GM19467 (cell line): ENCODE measurements around the gene KRTAP10-4.
"Not testable (repeated sequence)": the region's sequence is repeated elsewhere in the genome, so short reads cannot be mapped to it uniquely, and the experiment has no call there.

Source experiments
- ATAC-seq: cut with Tn5 transposase; IDR thresholded peaks from one replicate; pipeline ENCODE4 v1.9.1; 2021; ENCODE audit warnings: mild to moderate bottlenecking, moderate library complexity; ENCODE audit not compliant: unreplicated experiment

The KRTAP10-4 gene

DNA sequence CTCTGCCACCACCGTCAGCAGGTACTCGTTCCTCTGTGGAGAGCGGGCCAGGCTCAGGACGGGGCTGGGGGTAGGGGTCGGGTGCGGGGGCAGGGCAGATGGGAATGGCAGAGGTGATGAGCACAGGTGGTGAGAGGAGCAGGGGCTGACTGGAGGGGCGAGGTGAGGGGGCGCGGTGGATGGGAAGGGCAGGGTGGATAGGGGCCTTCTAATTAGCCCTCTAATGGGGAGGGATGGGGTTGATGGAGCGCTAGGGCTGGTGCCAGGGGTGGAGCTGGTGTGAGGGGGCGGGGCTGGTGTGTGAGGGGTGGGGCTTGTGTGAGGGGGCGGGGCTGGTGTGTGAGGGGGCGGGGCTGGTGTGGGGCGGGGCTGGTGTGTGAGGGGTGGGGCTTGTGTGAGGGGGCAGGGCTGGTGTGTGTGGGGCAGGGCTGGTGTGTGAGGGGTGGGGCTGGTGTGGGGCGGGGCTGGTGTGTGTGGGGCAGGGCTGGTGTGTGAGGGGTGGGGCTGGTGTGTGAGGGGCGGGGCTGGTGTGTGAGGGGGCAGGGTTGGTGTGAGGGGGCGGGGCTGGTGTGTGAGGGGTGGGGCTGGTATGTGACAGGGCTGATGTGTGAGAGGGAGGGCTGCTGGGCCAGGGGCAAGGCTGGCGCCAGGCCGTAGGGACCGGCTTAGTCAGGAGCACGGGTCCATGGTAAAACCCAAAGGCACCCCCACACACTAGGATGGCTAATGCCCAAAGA lies 39.5 kb upstream of the KRTAP10-4 start:
- no peak for ATAC-seq

DNA sequence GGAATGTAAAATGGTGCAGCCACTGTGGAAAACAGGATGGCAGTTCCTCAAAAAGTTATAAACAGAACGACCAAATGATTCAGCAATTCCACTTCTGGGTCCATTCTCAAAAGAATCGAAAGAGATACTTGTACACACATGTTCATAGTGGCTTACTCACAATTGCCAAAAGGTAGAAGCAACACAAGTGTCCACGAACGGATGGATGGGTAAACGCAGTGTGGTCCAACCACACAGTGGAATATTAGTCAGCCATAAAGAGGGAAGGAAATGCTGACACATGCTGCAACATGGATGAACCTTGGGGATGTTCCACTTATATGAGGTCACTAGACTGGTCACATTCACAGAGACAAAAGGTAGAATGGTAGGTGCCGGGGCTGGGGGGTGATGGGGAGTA lies 38.8 kb upstream of the KRTAP10-4 start:
- ATAC-seq = no peak

DNA sequence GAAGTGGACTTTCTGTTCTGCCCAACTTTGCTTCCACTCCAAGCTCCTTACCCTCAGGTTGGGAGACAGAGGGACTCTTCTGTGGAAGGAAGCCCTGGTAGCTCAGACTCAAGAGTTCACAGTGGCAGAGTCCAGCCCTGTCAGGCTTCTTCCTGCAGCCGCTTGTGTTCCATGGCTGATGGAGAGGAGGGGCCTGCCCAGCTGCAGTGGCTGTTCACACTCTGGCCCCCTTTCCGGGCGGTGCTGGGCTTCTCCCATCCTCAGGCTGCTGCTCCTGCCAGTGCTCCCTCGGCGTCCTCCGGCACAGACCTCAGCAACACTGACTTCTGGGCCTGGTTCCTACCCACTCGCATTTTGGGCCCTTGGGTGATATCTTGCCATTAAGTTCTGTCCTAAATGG lies 37.6 kb upstream of the KRTAP10-4 start:
- no peak for ATAC-seq

DNA sequence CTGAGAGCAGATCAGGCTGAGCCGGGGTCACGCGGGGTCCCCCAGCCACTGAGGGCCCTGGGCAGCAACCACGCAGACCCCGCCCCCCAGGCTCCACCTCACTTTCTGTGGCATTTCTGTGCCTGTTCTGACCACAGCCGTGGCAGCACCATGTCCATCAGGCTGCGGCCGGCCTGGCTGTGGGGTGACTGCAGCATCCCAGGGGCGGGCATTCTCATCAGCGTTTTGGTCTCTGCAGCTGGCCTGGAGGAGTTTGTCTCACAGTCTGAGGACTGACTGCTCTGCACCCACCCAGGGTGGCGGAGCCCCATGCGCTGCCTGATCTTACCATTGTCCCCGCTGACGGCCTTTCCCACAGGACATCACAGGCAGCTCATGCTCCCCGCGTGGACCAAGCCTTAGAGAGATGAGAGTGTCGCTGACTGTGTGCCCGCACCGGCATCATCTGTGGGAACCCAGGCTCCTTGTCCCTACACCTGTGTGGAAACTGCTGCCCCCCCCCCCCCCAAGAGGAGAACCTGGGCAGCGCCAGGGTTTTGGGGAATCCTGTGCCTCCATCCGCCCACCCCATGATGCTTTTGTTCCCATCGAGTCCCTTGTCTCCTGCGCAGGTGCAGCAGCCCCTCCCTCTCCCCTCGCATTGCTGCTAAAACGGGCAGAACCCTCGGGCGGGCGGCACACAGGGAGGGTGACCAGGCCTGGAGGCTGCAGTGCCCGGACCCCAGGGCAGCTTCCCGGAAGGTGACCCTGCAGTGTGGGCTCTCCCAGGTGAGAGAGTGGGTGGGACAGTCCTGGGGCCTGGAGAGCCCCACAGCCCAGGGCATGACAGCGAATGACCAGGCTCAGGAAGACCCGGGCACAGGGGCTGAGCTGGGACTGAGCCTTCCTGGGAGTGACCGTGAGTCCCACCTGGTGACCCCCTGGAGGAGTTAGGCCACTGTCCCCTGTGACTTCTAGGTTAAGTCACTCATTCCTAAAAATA lies 35.3 kb upstream of the KRTAP10-4 start:
- no peak for ATAC-seq

DNA sequence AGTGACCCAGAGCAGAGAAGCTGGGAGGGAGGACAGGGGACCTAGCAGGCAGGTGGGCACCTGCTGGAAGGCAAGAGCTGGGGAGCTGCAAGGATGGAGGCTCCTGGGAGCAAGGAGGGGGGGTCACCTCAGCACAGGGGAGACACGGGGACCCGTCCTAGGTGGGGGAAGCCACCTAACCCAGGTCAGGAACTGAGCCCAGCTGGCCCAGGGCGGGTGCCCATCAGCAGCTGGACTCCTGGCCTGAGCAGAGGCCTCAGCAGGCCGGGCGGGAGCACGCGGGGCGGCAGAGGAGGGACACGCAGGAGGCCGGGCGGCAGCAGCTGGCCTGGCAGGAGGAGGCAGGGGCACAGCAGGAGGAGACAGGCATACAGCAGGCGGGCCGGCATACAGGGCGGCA lies 34.5 kb upstream of the KRTAP10-4 start:
- ATAC-seq = no peak

DNA sequence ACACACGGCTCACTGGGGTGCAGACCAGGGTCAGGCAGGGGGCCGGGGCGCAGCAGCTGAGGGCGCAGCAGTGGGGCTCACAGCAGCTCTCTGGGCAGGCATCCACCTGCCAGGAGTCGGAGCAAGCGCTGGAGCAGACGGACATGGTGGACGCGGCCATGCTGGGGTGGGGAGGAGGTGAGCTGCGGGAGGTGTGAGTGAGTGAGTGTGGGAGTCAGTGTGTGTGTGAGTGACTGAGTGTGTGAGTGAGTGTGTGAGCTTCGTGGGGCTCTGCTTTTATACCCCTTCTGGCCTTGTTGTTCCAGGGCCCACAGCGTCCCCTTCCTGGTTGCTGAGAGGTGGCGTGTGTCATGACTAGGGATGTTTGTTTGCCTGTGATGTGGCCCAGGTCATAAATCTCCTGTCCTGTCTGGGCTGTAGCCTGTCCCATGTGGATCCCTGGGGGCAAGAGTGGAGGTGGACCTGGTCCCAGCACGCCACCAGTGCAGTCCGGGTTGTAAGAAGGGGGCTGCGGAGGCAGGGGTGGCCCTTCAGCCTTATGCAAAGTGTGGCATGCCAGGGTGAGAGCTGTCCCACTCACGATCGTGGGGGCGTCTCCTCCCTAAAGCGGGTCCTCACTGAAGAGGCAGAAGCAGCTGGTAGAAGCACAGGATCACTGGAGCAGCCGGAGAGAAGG lies 33.4 kb upstream of the KRTAP10-4 start, which contains the start of gene KRTAP10-1:
TSS of gene KRTAP10-1 (minus strand) at position 205 of the 676 bp plus-strand sequence. CDS start at position 160, 45 bp downstream.
- ATAC-seq = no peak

DNA sequence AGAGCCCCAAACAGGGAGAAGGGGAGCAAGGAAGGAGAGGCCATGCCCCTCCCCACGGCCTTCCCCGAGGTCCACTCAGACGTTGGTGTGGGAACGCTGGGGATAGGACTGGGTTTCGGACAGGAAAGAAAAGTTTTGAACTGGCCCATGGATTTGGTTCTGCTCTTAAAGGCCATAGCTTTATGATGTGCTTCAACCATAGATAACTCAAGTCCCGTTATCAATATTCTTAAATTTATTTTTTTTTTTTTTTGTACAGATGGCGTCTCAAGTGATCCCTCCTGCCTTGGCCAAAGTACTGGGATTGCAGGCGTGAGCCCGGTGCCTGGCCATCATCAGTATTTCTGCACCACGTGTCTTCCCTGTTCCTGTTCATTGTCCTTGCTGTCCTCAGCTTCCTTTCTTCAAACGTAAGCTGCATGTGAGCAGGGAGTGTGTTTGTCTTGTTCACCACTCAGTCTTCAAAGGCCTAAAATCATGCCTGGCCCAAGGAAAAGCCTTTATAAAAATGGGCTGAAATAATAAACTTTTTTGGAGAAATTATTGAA lies 32.7 kb upstream of the KRTAP10-4 start:
- no peak for ATAC-seq

DNA sequence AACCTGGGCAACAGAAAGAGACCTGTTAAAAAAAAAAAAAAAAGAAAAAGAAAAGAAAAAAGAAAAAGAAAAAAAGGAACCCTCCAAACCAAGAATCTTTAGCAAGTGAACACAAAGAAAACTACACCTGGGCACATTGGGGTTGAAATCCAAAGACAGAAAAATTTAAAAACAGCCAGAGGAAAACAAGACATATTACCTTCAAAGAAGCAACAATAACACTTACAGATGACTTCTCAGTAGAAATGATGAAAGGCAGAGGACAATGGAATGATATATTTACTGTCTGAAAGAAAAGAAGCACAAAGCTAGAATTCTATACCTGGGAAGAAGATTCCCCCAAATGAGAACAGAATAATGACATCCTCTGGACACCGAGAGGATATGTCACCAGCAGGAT lies 30.8 kb upstream of the KRTAP10-4 start:
- ATAC-seq = no peak

DNA sequence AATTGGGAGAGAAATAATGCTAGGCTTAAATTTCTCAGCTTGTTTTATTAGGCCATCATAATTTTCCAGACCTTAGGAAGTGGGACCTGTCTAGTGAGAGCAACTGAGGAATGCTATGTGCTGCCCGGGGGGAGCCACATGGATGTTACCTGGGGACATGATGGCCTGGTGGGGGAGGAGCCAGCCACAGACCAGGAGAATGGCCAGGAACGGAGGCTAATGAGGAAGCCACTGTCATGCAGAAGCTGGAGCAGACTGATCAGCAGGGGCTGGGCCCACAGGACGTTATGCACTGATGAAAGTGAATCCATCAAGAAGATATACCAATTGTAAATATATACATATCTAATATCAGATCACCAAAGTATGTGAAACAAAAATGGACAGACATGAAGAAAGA lies 29.0 kb upstream of the KRTAP10-4 start:
- ATAC-seq = no peak

DNA sequence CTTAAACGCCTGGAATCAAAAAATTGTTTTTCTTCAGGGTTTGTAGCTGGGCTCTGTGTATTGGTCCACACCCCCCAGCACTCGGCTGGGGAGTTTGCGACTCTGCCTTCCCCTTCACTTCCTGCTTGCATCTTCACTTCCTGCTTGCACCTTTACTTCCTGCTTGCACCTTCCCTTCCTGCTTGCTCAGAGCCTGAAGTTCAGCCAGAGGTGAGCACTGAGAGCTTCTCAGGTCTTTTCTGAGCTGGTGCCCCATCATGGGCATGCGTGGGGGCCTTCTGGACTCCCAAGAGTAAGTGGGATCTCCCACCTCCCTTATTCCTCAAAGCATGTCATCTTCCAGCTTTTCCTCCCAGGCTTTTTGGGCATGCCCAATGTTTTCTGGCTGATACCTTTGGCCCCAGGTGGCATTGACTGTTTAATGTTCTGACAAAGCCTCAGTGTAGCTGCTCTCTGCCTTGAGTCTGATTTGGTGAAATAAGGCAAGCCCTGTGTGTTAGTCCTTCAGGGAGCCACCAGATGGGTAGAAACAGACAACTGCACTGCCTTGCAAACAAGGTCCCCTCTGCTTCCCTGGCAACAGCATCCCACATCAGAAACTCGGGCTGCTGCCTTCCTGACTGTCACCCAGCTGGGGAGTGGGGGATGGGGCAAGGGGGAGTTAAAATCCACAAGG lies 25.7 kb upstream of the KRTAP10-4 start:
- no peak for ATAC-seq

DNA sequence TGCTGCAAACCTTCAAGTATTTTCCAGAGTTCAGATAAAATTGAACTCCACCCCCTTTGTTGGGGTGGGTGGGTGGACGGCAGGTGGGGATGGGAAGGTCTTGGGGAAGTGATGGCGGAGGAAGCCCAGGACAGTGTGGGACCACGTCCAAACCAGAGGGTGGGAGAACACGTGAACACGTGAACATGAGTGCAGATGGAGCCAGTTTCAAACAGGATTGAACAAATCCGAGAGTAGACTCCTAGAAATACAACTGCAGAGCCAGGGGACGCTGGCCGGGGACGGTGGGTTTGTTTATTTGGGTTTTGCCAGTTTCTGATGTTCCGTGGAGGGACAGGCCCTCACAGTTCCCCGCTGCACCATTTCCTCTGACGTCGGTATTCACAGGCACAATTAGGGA lies 25.1 kb upstream of the KRTAP10-4 start:
- ATAC-seq = no peak

DNA sequence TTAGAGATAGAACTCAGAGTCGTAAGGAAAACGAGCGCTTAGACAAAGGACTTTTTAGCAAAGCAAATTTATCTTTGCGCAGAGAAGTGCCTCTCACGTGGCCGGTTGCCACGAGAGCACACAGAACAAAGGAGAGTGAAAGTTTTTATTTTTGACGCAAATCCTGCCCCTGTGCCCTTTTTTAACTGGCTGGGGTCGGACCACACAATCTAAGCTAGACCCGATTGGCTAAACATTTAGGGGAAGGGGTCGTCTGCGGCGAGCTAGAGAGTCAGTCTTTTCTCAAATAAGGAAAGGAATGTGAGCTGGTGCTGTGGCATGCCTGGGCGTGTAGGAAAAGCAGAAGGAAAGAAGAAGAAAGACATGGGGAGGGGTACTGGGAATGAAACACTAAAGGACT lies 24.6 kb upstream of the KRTAP10-4 start:
- no peak for ATAC-seq

DNA sequence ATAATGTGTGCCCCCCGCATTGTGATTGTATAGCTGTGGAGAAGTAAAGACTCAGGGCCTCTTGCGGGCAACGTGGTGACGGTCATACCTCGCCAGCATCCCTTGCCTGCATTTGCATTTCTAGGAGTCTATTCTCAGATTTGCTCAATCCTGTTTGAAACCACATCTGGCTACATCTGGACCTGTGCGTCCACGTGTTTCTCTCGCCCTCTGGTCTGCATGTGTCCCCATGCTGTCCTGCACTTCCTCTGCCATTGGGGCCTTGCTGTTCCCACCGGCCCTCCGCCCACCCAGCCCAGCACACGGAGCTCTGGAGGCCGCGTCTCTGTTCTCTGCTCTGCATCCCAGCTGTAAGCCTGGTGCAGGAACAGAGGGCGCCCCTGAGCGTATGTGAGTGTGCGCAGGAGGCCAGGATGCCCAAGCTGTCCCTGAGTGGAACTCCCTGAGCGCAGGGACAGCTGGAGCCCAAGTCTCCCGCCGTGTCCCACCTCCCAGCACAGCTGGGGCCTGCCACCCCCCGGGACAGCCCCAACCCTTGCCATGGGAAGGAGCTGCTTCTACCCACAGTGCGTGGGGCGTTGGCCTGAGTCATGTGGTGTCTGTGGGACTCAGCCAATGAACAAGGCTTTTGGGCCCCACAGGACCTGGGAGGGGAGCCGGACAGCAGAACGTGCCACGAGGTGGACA lies 23.9 kb upstream of the KRTAP10-4 start:
- no peak for ATAC-seq

DNA sequence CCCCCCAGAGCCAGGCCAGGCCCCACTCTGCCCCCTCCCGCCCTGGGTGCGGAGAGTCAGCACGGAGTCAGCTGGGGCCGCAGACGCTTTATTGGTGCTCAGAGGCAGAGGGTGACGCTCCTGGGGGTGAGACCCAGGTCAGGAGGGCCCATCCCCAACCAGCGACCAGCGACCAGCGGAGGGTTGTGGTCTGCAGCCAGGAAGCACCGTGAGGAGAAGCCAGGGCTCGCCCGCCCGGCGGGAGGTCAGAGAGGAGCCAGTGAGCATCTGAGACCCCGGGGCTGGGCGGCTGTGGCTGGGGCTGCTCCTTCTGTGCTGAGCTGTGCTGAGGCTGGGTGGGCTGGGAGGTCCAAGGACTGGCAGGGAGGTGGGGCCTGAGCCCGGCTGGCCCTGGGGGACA lies 23.2 kb upstream of the KRTAP10-4 start:
- ATAC-seq = not testable (repeated sequence)

DNA sequence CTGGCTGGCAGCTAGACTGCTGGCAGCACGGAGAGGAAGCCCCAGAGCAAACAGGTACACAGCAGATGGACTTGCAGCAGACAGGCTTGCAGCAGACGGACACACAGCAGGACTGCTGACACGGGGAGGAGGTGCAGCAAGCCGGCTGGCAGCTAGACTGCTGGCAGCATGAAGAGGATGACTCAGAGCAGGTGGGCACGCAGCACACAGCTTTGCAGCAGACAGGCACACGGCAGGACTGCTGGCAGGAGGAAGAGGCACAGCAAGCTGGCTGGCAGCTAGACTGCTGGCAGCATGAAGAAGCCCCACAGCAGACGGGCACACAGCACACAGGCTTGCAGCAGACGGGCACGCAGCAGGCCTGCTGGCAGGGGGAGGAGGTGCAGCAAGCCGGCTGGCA lies 22.7 kb upstream of the KRTAP10-4 start:
- no peak for ATAC-seq

DNA sequence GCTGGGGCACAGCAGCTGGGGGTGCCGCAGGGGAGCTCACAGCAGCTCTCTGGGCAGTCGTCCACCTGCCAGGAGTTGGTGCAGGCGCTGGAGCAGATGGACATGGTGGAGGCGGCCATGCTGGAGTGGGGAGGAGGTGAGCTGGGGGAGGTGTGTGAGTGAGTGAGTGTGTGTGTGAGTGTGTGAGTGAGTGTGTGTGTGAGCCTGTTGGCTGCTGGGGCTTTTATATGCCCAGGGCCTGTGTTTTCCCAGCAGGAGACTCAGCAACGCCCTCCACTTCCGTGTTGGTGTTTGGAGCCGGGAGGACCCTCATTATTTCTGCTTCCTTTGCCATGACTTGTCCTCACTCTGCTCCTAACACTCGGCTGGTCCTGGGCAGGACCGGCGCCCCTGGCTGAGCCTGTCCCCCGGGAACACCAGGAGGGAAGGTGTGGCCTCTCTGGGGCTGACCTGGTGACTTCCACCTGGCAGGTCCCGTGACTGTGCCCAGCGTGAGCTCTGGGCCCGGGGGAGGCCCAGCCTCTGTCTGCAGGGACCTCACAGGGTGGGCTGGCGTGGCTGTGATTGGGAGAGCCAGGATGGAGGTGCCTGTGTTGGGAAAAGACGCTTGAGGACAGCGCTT lies 22.1 kb upstream of the KRTAP10-4 start, which contains the start of gene KRTAP10-2:
TSS of gene KRTAP10-2 (minus strand) at position 166 of the 622 bp plus-strand sequence. CDS start at position 119, 47 bp downstream.
- ATAC-seq = no peak

DNA sequence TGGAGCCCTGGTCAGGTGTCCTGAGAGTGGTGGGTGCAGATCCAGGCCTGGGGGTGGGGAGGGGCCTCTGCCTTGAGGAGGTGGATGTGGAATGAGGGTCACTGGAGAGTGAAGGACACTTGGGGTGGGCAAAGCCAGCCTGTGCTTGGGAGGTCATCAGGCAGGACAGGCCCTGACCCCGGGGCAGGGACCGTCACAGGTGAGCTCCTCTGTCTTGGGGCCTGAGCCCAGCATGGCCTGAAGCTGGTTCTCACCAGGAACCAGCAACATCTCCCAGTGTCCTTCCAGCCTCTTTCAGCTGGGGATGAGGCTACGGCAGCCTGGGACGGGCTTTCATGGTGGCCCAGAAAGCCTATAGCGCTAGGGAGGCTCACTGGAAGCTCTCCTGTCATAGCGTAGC lies 21.4 kb upstream of the KRTAP10-4 start:
- no peak for ATAC-seq

DNA sequence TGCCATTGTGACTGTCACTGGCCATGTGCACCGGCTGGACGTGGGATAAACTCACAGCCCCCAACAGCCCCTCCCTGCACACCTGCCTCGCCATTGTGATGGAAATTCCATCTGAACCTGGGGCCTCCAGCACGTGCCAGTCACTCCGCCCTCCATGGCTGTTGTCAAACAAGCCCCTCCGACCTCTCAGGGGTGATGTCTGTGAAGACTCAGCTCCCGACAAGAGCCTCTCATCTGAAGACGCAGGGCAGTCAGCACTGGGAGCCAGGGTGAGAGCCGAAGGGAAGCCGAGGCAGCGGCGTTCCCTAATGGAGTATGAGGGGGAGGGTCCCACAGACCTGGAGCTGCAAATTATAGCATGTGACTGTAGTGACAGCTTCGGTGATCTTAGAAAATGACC lies 20.8 kb upstream of the KRTAP10-4 start:
- ATAC-seq = no peak

DNA sequence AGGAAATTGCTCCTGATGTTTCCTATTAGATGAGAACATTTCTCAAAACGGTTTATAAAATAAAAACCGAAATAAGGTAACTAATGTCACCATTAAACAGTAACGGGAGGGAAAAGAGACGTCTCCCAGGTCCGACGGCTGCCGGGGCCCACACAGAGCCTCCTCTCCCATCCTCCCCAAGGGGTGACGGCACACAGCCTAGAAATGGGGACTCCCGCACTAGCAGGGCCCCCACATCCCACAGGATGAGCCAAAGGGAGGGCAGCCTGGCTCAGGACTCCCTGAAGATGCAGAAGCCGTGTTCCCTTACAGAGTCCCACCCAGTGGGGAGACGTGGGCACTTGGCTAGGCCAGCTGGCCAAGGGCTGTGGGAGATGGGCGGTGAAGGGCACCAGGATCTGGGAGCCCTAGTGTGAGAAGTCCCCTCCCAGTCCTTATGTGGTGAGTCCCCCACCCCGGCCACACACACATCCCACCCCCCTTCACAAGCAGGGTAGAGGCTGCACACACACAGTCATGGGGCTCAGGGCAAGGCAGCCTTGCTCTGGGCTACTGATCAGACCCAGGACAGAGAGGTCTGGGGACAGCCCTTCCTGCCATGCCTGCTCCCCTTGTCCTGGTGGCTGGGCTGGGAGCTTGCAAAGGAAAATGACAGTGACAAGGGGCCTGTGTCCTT lies 18.2 kb upstream of the KRTAP10-4 start:
- no peak for ATAC-seq
